Natural killer cell treated with Interleukin-12 subunit alpha and Interleukin-12 subunit beta and Interleukin-15 and Interleukin-18, amount 100 ng/mL, for 72 hours (primary cell): ENCODE results near the gene MIPEP. TPM values are rescaled to one million over a fixed set of nuclear protein-coding genes. Genes with fewer than 3 reads are reported as not detected.

Source experiments
- ATAC-seq, 2 donors: fragments of 150-1000 bp; cut with Tn5 transposase in 1 of 2; sonication (Bioruptor Pico), chemical (Tn5 transposase) in 1 of 2; 2 replicates each; pipeline ENCODE4 v1.10.0; 2021
- DNase-seq: peaks from one replicate; pipeline ENCODE4 v3.0.0; 2022; ENCODE audit warnings: low spot score
- H3K27ac Mint-ChIP-seq, 2 donors: 1 replicate in 1 of 2; 2 replicates in 1 of 2; pipeline ENCODE4 v1.8.0; 2022; ENCODE audit warnings: mixed read lengths in 2 of 2, mild to moderate bottlenecking in 1 of 2, moderate library complexity in 1 of 2
- H3K27me3 Mint-ChIP-seq, 2 donors: 1 replicate in 1 of 2; 2 replicates in 1 of 2; pipeline ENCODE4 v1.8.0; 2022; ENCODE audit warnings: mixed read lengths in 2 of 2
- H3K36me3 Mint-ChIP-seq: one replicate; pipeline ENCODE4 v1.8.0; 2022; ENCODE audit warnings: mixed read lengths
- H3K4me1 Mint-ChIP-seq, 2 donors: 1 replicate in 1 of 2; 2 replicates in 1 of 2; pipeline ENCODE4 v1.8.0; 2022; ENCODE audit warnings: low read depth in 2 of 2, mixed read lengths in 2 of 2, mild to moderate bottlenecking in 1 of 2
- H3K4me3 Mint-ChIP-seq: one replicate; pipeline ENCODE4 v1.8.0; 2022; ENCODE audit warnings: mixed read lengths
- H3K9me3 Mint-ChIP-seq: 2 replicates; pipeline ENCODE4 v1.8.0; 2022; ENCODE audit warnings: mixed read lengths
- total RNA-seq, 2 donors: library from RNA; stranded (reverse); gene quantifications; one replicate each; pipeline ENCODE4 v1.2.3, GENCODE V29; 2022

Gene MIPEP
- 10 to 100 TPM; 12.1 to 14.5 TPM for total RNA-seq

- peak within 1 kb of the TSS; percentile 91 for H3K4me3 Mint-ChIP-seq
- H3K27me3 Mint-ChIP-seq, result peaks cover 0 to 5% of the 10 kb centered on the region in 2 donors
- H3K36me3 Mint-ChIP-seq, result no peaks in the 10 kb centered on the region
- peak within 1 kb of the TSS; percentile 66 to 87 for H3K27ac Mint-ChIP-seq
- ATAC-seq, result peak; percentile 99
- no peaks in the 10 kb centered on the region for H3K9me3 Mint-ChIP-seq
- peak; percentile 95 for DNase-seq
- H3K4me1 Mint-ChIP-seq, result peaks cover 18 to 19% of the 10 kb centered on the region in 2 donors
These were observed at the start of gene MIPEP for GRCh38 chr13:23888658-23889614. Gene MIPEP (minus strand): TSS chr13:23889400. CDS start chr13:23889320, 80 bp downstream.

- Mint-ChIP-seq H3K4me3 (no peak overlapping the region), H3K4me1 (no peaks in the 10 kb centered on the region), H3K27ac (no peak overlapping the region), H3K9me3 (no peaks in the 10 kb centered on the region), H3K27me3 (peaks cover 33 to 44% of the 10 kb centered on the region in 2 donors), H3K36me3 (no peaks in the 10 kb centered on the region)
- no peak for DNase-seq
- ATAC-seq, result no peak
These were observed 45.3 kb upstream of the MIPEP start for GRCh38 chr13:23934520-23934919.

GRCh38 chr13:23928985-23929384 lies 39.8 kb upstream of the MIPEP start:
- H3K27ac Mint-ChIP-seq, result no peak overlapping the region
- H3K4me1 Mint-ChIP-seq, result no peaks in the 10 kb centered on the region
- H3K4me3 Mint-ChIP-seq, result no peak overlapping the region
- no peaks in the 10 kb centered on the region for H3K9me3 Mint-ChIP-seq
- no peak for ATAC-seq
- H3K36me3 Mint-ChIP-seq, result no peaks in the 10 kb centered on the region
- DNase-seq, result no peak
- H3K27me3 Mint-ChIP-seq, result peaks cover 14 to 27% of the 10 kb centered on the region in 2 donors

- no peak overlapping the region for H3K27ac Mint-ChIP-seq
- H3K36me3 Mint-ChIP-seq, result no peaks in the 10 kb centered on the region
- H3K4me3 Mint-ChIP-seq, result no peak overlapping the region
- peaks cover 0 to 2% of the 10 kb centered on the region in 2 donors for H3K4me1 Mint-ChIP-seq
- no peak for ATAC-seq
- peaks cover 9 to 37% of the 10 kb centered on the region in 2 donors for H3K27me3 Mint-ChIP-seq
- DNase-seq, result no peak
- no peaks in the 10 kb centered on the region for H3K9me3 Mint-ChIP-seq
These were observed 33.8 kb upstream of the MIPEP start for GRCh38 chr13:23923031-23923430.

GRCh38 chr13:23922005-23922932 lies 33.1 kb upstream of the MIPEP start:
- Mint-ChIP-seq H3K9me3 (no peaks in the 10 kb centered on the region), H3K27me3 (peaks cover 13 to 43% of the 10 kb centered on the region in 2 donors), H3K4me3 (no peak overlapping the region), H3K36me3 (no peaks in the 10 kb centered on the region), H3K27ac (no peak overlapping the region), H3K4me1 (peaks cover 0 to 2% of the 10 kb centered on the region in 2 donors)
- no peak for ATAC-seq
- DNase-seq, result no peak

- H3K4me1 Mint-ChIP-seq, result peaks cover 0 to 2% of the 10 kb centered on the region in 2 donors
- H3K27me3 Mint-ChIP-seq, result peaks cover 17 to 50% of the 10 kb centered on the region in 2 donors
- H3K4me3 Mint-ChIP-seq, result no peak overlapping the region
- H3K9me3 Mint-ChIP-seq, result no peaks in the 10 kb centered on the region
- H3K27ac Mint-ChIP-seq, result no peak overlapping the region
- no peaks in the 10 kb centered on the region for H3K36me3 Mint-ChIP-seq
- ATAC-seq (peak in 1 of 2 donors; percentile 43), DNase-seq (no peak)
These were observed 32.3 kb upstream of the MIPEP start for GRCh38 chr13:23921451-23921888.

- no peaks in the 10 kb centered on the region for H3K36me3 Mint-ChIP-seq
- DNase-seq, result no peak
- H3K27me3 Mint-ChIP-seq, result peaks cover 17 to 50% of the 10 kb centered on the region in 2 donors
- H3K4me1 Mint-ChIP-seq, result peaks cover 0 to 2% of the 10 kb centered on the region in 2 donors
- ATAC-seq, result no peak
- no peaks in the 10 kb centered on the region for H3K9me3 Mint-ChIP-seq
- H3K27ac Mint-ChIP-seq, result no peak overlapping the region
- H3K4me3 Mint-ChIP-seq, result no peak overlapping the region
These were observed 29.8 kb upstream of the MIPEP start for GRCh38 chr13:23919006-23919405.

GRCh38 chr13:23918208-23918607 lies 29.0 kb upstream of the MIPEP start:
- Mint-ChIP-seq H3K4me3 (no peak overlapping the region), H3K27ac (no peak overlapping the region), H3K27me3 (peaks cover 17 to 50% of the 10 kb centered on the region in 2 donors), H3K9me3 (no peaks in the 10 kb centered on the region), H3K36me3 (no peaks in the 10 kb centered on the region), H3K4me1 (peaks cover 0 to 2% of the 10 kb centered on the region in 2 donors)
- DNase-seq (no peak), ATAC-seq (no peak)

GRCh38 chr13:23915308-23915707 lies 26.1 kb upstream of the MIPEP start:
- ATAC-seq (no peak), DNase-seq (no peak)
- no peaks in the 10 kb centered on the region for H3K36me3 Mint-ChIP-seq
- H3K4me3 Mint-ChIP-seq, result no peak overlapping the region
- no peak overlapping the region for H3K27ac Mint-ChIP-seq
- H3K27me3 Mint-ChIP-seq, result peaks cover 23 to 58% of the 10 kb centered on the region in 2 donors
- H3K4me1 Mint-ChIP-seq, result no peaks in the 10 kb centered on the region
- H3K9me3 Mint-ChIP-seq, result no peaks in the 10 kb centered on the region

- Mint-ChIP-seq H3K4me3 (no peak overlapping the region), H3K27me3 (peaks cover 20 to 33% of the 10 kb centered on the region in 2 donors)
These were observed 23.3 kb upstream of the MIPEP start for GRCh38 chr13:23912469-23912868.

GRCh38 chr13:23909606-23910005 lies 20.4 kb upstream of the MIPEP start:
- Mint-ChIP-seq H3K27ac (no peak overlapping the region), H3K9me3 (no peaks in the 10 kb centered on the region), H3K27me3 (peaks cover 20 to 30% of the 10 kb centered on the region in 2 donors), H3K36me3 (no peaks in the 10 kb centered on the region), H3K4me1 (peaks cover 0 to under 1% of the 10 kb centered on the region in 2 donors), H3K4me3 (no peak overlapping the region)
- ATAC-seq (no peak), DNase-seq (no peak)

More at GRCh38 chr13:23912469-23912868, 23.3 kb upstream of the MIPEP start:
- no peak for ATAC-seq
- no peaks in the 10 kb centered on the region for H3K9me3 Mint-ChIP-seq
- H3K4me1 Mint-ChIP-seq, result no peaks in the 10 kb centered on the region
- H3K36me3 Mint-ChIP-seq, result no peaks in the 10 kb centered on the region
- no peak for DNase-seq
- no peak overlapping the region for H3K27ac Mint-ChIP-seq

GRCh38 chr13:23905766-23906165 lies 16.6 kb upstream of the MIPEP start:
- Mint-ChIP-seq H3K4me3 (no peak overlapping the region), H3K9me3 (no peaks in the 10 kb centered on the region), H3K4me1 (peaks cover 0 to 3% of the 10 kb centered on the region in 2 donors), H3K27ac (no peak overlapping the region), H3K36me3 (no peaks in the 10 kb centered on the region), H3K27me3 (peaks cover 24 to 29% of the 10 kb centered on the region in 2 donors)
- DNase-seq, result no peak
- ATAC-seq, result no peak

- H3K27ac Mint-ChIP-seq, result no peak overlapping the region
- no peaks in the 10 kb centered on the region for H3K9me3 Mint-ChIP-seq
- peaks cover 0 to 3% of the 10 kb centered on the region in 2 donors for H3K4me1 Mint-ChIP-seq
- ATAC-seq (no peak), DNase-seq (no peak)
- no peak overlapping the region for H3K4me3 Mint-ChIP-seq
- peaks cover 27 to 29% of the 10 kb centered on the region in 2 donors for H3K27me3 Mint-ChIP-seq
- no peaks in the 10 kb centered on the region for H3K36me3 Mint-ChIP-seq
These were observed 14.7 kb upstream of the MIPEP start for GRCh38 chr13:23903906-23904280.
